Transverse colon (tissue), 4 donors: ENCODE results near the gene HK2. TPM values are rescaled to one million over a fixed set of nuclear protein-coding genes. Genes with fewer than 3 reads are reported as not detected.
"Not testable (repeated sequence)": the region's sequence is repeated elsewhere in the genome, so short reads cannot be mapped to it uniquely, and the experiment has no call there.

Source experiments
- DNase-seq: peaks from one replicate; pipeline ENCODE4 v3.0.0-alpha.2; 2019
- H3K27ac ChIP-seq, 4 donors: fragments of 200-600 bp; sonication (generic); 2 replicates each; pipeline ENCODE4 v1.5.1; 2016 to 2018; ENCODE audit warnings: inconsistent platforms in 4 of 4
- H3K27me3 ChIP-seq: fragments of 200-600 bp; sonication (generic); 2 replicates; pipeline ENCODE4 v1.5.1; 2017; ENCODE audit warnings: inconsistent platforms
- H3K36me3 ChIP-seq, 4 donors: fragments of 200-600 bp; sonication (generic); 2 replicates each; pipeline ENCODE4 v1.5.1; 2017 to 2019; ENCODE audit warnings: inconsistent platforms in 4 of 4
- H3K4me1 ChIP-seq, 4 donors: fragments of 200-600 bp; sonication (generic); 2 replicates each; pipeline ENCODE4 v1.5.1; 2017 to 2020; ENCODE audit warnings: inconsistent platforms in 4 of 4
- H3K4me3 ChIP-seq, 4 donors: fragments of 200-600 bp; sonication (generic); 1 replicate in 1 of 4; 2 replicates in 3 of 4; pipeline versions ENCODE4 v1.5.1 to v1.6.1; 2017 to 2019; ENCODE audit warnings: inconsistent platforms in 4 of 4
- H3K9me3 ChIP-seq, 2 donors: fragments of 200-600 bp; sonication (generic); 2 replicates each; pipeline ENCODE4 v1.5.1; 2017 to 2019; ENCODE audit warnings: inconsistent platforms in 2 of 2
- CTCF ChIP-seq, 5 experiments: fragments of 200-600 bp in 3 of 5; fragments of 450-650 bp in 2 of 5; sonication (generic) in 3 of 5; IDR thresholded peaks; 1 replicate in 2 of 5; 2 replicates in 3 of 5; pipeline ENCODE4 v1.5.1; 2016 to 2017; ENCODE audit warnings: antibody characterized with exemption in 5 of 5, inconsistent platforms in 3 of 5, mild to moderate bottlenecking in 2 of 5, moderate library complexity in 1 of 5
- EP300 ChIP-seq: sonication (generic); formaldehyde crosslinking; IDR thresholded peaks from one replicate; pipeline ENCODE4 v1.6.1; 2017; ENCODE audit warnings: antibody characterized with exemption, low read depth
- POLR2A ChIP-seq: fragments of 450-650 bp; IDR thresholded peaks from one replicate; pipeline ENCODE4 v1.6.1; 2016; ENCODE audit warnings: antibody characterized with exemption, mild to moderate bottlenecking, moderate library complexity
- POLR2AphosphoS5 ChIP-seq, 3 donors: sonication (generic); formaldehyde crosslinking; IDR thresholded peaks; one replicate each; pipeline ENCODE4 v1.6.1; 2016; ENCODE audit warnings: antibody characterized with exemption in 3 of 3
- WGBS, 2 donors: methylation state at CpG; one replicate each; pipeline ENCODE4 v1.1.5; 2018; ENCODE audit warnings: low coverage in 1 of 2; 5-methylcytosine and 5-hydroxymethylcytosine counted together
- in situ Hi-C, 4 donors: fragments of 200-750 bp; cut with MboI; loops; one replicate each; pipeline versions ENCODE4 v1.15.0 to v1.15.1; 2017; ENCODE audit warnings: low sequenced_read_pairs in 3 of 4, low pct_ligation_motif_present in 1 of 4, low pct_unique_long_range_greater_than_20kb in 1 of 4
- intact Hi-C: fragments of 100-400 bp; cut with DNase I; formaldehyde crosslinking; loops from one replicate; pipeline ENCODE4 v1.15.1; 2023; ENCODE audit warnings: low total_unique reads
- total RNA-seq, 4 donors: library from RNA; depleted of rRNA; stranded (reverse); fragments of >200 nt; gene quantifications; one replicate each; pipeline ENCODE4 v1.1.0, GENCODE V29; 2016

HK2 gene
- 100 to 1,000 TPM; 104 to 175 (median 131) TPM for total RNA-seq

GRCh38 chr2:74833418-74834233 lies at the start of gene HK2:
Gene HK2 (plus strand): TSS chr2:74834127. CDS start chr2:74834581, 454 bp downstream.
- Histone ChIP-seq H3K4me1 (peaks cover 0 to 32% (median 9%) of the 10 kb centered on the region in 4 donors), H3K27me3 (peaks cover 5% of the 10 kb centered on the region), H3K4me3 (peak within 1 kb of the TSS; percentile 46 to 81 (median 60)), H3K36me3 (no peaks in the 10 kb centered on the region), H3K27ac (peak within 1 kb of the TSS; percentile 79 to 85 (median 83)), H3K9me3 (no peaks in the 10 kb centered on the region)
- TF ChIP-seq CTCF (IDR thresholded peaks at IDR 0.05) (no peak), POLR2A (peak; percentile 91), POLR2AphosphoS5 (IDR thresholded peaks at IDR 0.05) (peak; percentile 85 to 92 (median 90)), EP300 (no peak)
- peak; percentile 91 for DNase-seq
- 9 to 80% methylated on average over 1 to 25 of the region's 67 CpGs for WGBS, 2 donors
- intact Hi-C loops = no loop called here
- in situ Hi-C loops = no loop called here

- peaks cover 0 to 3% of the 10 kb centered on the region in 2 donors for H3K9me3 ChIP-seq
- H3K27me3 ChIP-seq = no peaks in the 10 kb centered on the region
- in situ Hi-C loops = no loop called here
- 58% methylated on average over 2 of the region's 2 CpGs; no CpG with 5 or more reads in 1 of the 2 donors for WGBS, 2 donors
- H3K4me1 ChIP-seq = no peaks in the 10 kb centered on the region
- no peak for DNase-seq
- H3K36me3 ChIP-seq = no peaks in the 10 kb centered on the region
- H3K4me3 ChIP-seq = no peak overlapping the region
- H3K27ac ChIP-seq = no peak overlapping the region
- intact Hi-C loops = no loop called here
- TF ChIP-seq POLR2AphosphoS5 (IDR thresholded peaks at IDR 0.05) (no peak), EP300 (no peak), POLR2A (no peak), CTCF (IDR thresholded peaks at IDR 0.05) (no peak)
Observed at GRCh38 chr2:74789271-74789670, 44.7 kb upstream of the HK2 start.

GRCh38 chr2:74792282-74792681 lies 41.6 kb upstream of the HK2 start:
- Histone ChIP-seq H3K27ac (no peak overlapping the region), H3K4me3 (no peak overlapping the region), H3K4me1 (no peaks in the 10 kb centered on the region), H3K36me3 (no peaks in the 10 kb centered on the region), H3K9me3 (peaks cover 0 to 3% of the 10 kb centered on the region in 2 donors), H3K27me3 (no peaks in the 10 kb centered on the region)
- WGBS, 2 donors = 80 to 86% methylated on average over 4 to 5 of the region's 5 CpGs
- no peak for DNase-seq
- intact Hi-C loops (no loop called here), in situ Hi-C loops (no loop called here)
- no peak for TF ChIP-seq CTCF (IDR thresholded peaks at IDR 0.05)
- no peak for TF ChIP-seq EP300
- no peak for TF ChIP-seq POLR2AphosphoS5 (IDR thresholded peaks at IDR 0.05)

GRCh38 chr2:74794878-74795277 lies 39.0 kb upstream of the HK2 start:
- H3K36me3 ChIP-seq, H3K9me3 ChIP-seq, in situ Hi-C loops, H3K4me3 ChIP-seq, H3K27ac ChIP-seq, H3K4me1 ChIP-seq, H3K27me3 ChIP-seq, DNase-seq, intact Hi-C loops: not testable (repeated sequence)
- no CpG with 5 or more reads among the region's 2 CpGs for WGBS, 2 donors
